ENCODE data around the gene ATAD1.

DNA sequence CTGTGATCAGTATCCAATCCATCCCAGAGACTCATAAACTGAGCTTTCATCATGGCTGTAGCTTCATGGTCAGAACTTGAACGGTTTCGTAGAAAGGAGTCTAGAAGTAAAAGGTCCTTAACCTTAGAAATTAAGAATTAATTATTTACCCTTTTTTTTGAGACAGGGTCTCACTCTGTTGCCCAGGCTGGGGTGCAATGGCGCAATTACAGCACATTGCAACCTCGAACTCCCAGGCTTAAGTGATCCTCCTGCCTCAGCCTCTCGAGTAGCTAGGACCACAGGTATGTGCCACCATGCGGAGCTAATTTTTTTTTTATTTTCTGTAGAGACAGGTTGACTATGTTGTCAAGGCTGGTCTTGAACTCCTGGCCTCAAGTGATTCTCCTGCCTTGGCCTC is 41.7 kb downstream of the ATAD1 start:
- TF ChIP-seq CTCF (IDR thresholded peaks at IDR 0.05) (no peak), EP300 (IDR thresholded peaks at IDR 0.05) (no peak), POLR2A (IDR thresholded peaks at IDR 0.05) (no peak)

All from gastroesophageal sphincter (tissue), 3 donors.